Measurements from ENCODE around the gene CCDC186. TPM values are rescaled to one million over a fixed set of nuclear protein-coding genes. Genes with fewer than 3 reads are reported as not detected.

CCDC186 gene
- total RNA-seq, 6 experiments from 2014 or later, result 10.9 to 14.7 (median 12.6) TPM

- Mint-ChIP-seq H3K27me3 (ENCODE audit: insufficient read depth) (peaks cover 24% of the 10 kb centered on the region), H3K4me3 (peak overlapping the region; percentile 84), H3K27ac (no peak overlapping the region), H3K9me3 (no peaks in the 10 kb centered on the region), H3K4me1 (ENCODE audit: low read depth) (peaks cover 20% of the 10 kb centered on the region), H3K36me3 (ENCODE audit: low read depth) (no peaks in the 10 kb centered on the region)
- TF ChIP-seq CTCF (IDR thresholded peaks at IDR 0.05), result no peak
- peak; percentile 5 for DNase-seq
Observed at GRCh38 chr10:114100848-114101741, 72.9 kb downstream of the CCDC186 start.

GRCh38 chr10:114096864-114097263 is 77.1 kb downstream of the CCDC186 start:
- no peak for TF ChIP-seq CTCF (IDR thresholded peaks at IDR 0.05)
- H3K27ac Mint-ChIP-seq, result no peak overlapping the region
- DNase-seq, result no peak
- peaks cover 36% of the 10 kb centered on the region for H3K27me3 Mint-ChIP-seq (ENCODE audit: insufficient read depth)
- no peaks in the 10 kb centered on the region for H3K36me3 Mint-ChIP-seq (ENCODE audit: low read depth)
- H3K9me3 Mint-ChIP-seq, result peaks cover 4% of the 10 kb centered on the region; the same call in 1 of the 2 replicates
- H3K4me1 Mint-ChIP-seq (ENCODE audit: low read depth), result peaks cover 16% of the 10 kb centered on the region
- H3K4me3 Mint-ChIP-seq, result no peak overlapping the region

- H3K27me3 Mint-ChIP-seq (ENCODE audit: insufficient read depth), result peaks cover 42% of the 10 kb centered on the region
- H3K27ac Mint-ChIP-seq, result no peak overlapping the region
- DNase-seq, result no peak
- H3K4me3 Mint-ChIP-seq, result no peak overlapping the region
- no peak for TF ChIP-seq CTCF (IDR thresholded peaks at IDR 0.05)
- H3K36me3 Mint-ChIP-seq (ENCODE audit: low read depth), result no peaks in the 10 kb centered on the region
- peaks cover 4% of the 10 kb centered on the region; the same call in 1 of the 2 replicates for H3K9me3 Mint-ChIP-seq
- H3K4me1 Mint-ChIP-seq (ENCODE audit: low read depth), result peaks cover 9% of the 10 kb centered on the region
Observed at GRCh38 chr10:114095559-114096337, 78.3 kb downstream of the CCDC186 start.

GRCh38 chr10:114094795-114095194 is 79.2 kb downstream of the CCDC186 start:
- H3K9me3 Mint-ChIP-seq, result peaks cover 4% of the 10 kb centered on the region; the same call in 1 of the 2 replicates
- no peak overlapping the region for H3K4me3 Mint-ChIP-seq
- no peaks in the 10 kb centered on the region for H3K4me1 Mint-ChIP-seq (ENCODE audit: low read depth)
- peaks cover 35% of the 10 kb centered on the region for H3K27me3 Mint-ChIP-seq (ENCODE audit: insufficient read depth)
- H3K36me3 Mint-ChIP-seq (ENCODE audit: low read depth), result no peaks in the 10 kb centered on the region
- DNase-seq, result no peak
- no peak for TF ChIP-seq CTCF (IDR thresholded peaks at IDR 0.05)
- H3K27ac Mint-ChIP-seq, result no peak overlapping the region

- no peaks in the 10 kb centered on the region for H3K9me3 Mint-ChIP-seq
- no peak overlapping the region for H3K4me3 Mint-ChIP-seq
- H3K4me1 Mint-ChIP-seq (ENCODE audit: low read depth), result no peaks in the 10 kb centered on the region
- no peak for DNase-seq
- H3K27me3 Mint-ChIP-seq (ENCODE audit: insufficient read depth), result peaks cover 13% of the 10 kb centered on the region
- TF ChIP-seq CTCF (IDR thresholded peaks at IDR 0.05), result peak; percentile 25; the same call in 1 of the 2 replicates
- H3K36me3 Mint-ChIP-seq (ENCODE audit: low read depth), result no peaks in the 10 kb centered on the region
- H3K27ac Mint-ChIP-seq, result no peak overlapping the region
Observed at GRCh38 chr10:114087655-114088054, 86.3 kb downstream of the CCDC186 start.

Data from HFFc6 (cell line).